Pons (tissue), 1 donor: Measurements from ENCODE around the gene NANOGP8.
"Not testable (repeated sequence)": the region's sequence is repeated elsewhere in the genome, so short reads cannot be mapped to it uniquely, and the experiment has no call there.

Source experiments
- DNase-seq: peaks from one replicate; pipeline ENCODE4 v3.0.0-alpha.2; 2016; ENCODE audit warnings: low spot score

The NANOGP8 gene

GRCh38 chr15:35085176-35085919, at the start of gene NANOGP8:
Gene NANOGP8, minus strand, starts transcription at chr15:35085295. Its CDS starts 185 bp downstream, at chr15:35085110.
- not testable (repeated sequence) for DNase-seq

- no peak for DNase-seq
These were observed 49.2 kb upstream of the NANOGP8 start for GRCh38 chr15:35134299-35134698.

GRCh38 chr15:35130245-35130644, 45.1 kb upstream of the NANOGP8 start:
- DNase-seq, result no peak

- no peak for DNase-seq
These were observed 44.3 kb upstream of the NANOGP8 start for GRCh38 chr15:35129361-35129760.

- DNase-seq, result no peak
These were observed 42.6 kb upstream of the NANOGP8 start for GRCh38 chr15:35127717-35128116.

GRCh38 chr15:35126236-35126635, 41.1 kb upstream of the NANOGP8 start:
- no peak for DNase-seq

- no peak for DNase-seq
These were observed 38.6 kb upstream of the NANOGP8 start for GRCh38 chr15:35123743-35124142.

- DNase-seq, result no peak
These were observed 36.7 kb upstream of the NANOGP8 start for GRCh38 chr15:35121611-35122359.

- DNase-seq, result no peak
These were observed 35.1 kb upstream of the NANOGP8 start for GRCh38 chr15:35120173-35120572.

GRCh38 chr15:35118960-35119359, 33.9 kb upstream of the NANOGP8 start:
- no peak for DNase-seq

GRCh38 chr15:35117543-35118265, 32.6 kb upstream of the NANOGP8 start:
- no peak for DNase-seq

- DNase-seq, result no peak
These were observed 30.1 kb upstream of the NANOGP8 start for GRCh38 chr15:35115155-35115725.

- no peak for DNase-seq
These were observed 27.3 kb upstream of the NANOGP8 start for GRCh38 chr15:35112346-35112745.

GRCh38 chr15:35111861-35112260, 26.8 kb upstream of the NANOGP8 start:
- DNase-seq, result no peak

GRCh38 chr15:35108453-35108852, 23.4 kb upstream of the NANOGP8 start:
- DNase-seq, result no peak

GRCh38 chr15:35107561-35107960, 22.5 kb upstream of the NANOGP8 start:
- DNase-seq, result no peak

GRCh38 chr15:35107122-35107521, 22.0 kb upstream of the NANOGP8 start:
- no peak for DNase-seq

- no peak for DNase-seq
These were observed 19.5 kb upstream of the NANOGP8 start for GRCh38 chr15:35104526-35105147.

- DNase-seq, result no peak
These were observed 17.1 kb upstream of the NANOGP8 start for GRCh38 chr15:35102186-35102585.

- DNase-seq, result no peak
These were observed 16.2 kb upstream of the NANOGP8 start for GRCh38 chr15:35101335-35101734.

GRCh38 chr15:35098737-35099136, 13.6 kb upstream of the NANOGP8 start:
- DNase-seq, result no peak

- no peak for DNase-seq
These were observed 10.8 kb upstream of the NANOGP8 start for GRCh38 chr15:35095941-35096340.
